ENCODE results near the gene PHACTR1. TPM values are rescaled to one million over a fixed set of nuclear protein-coding genes. Genes with fewer than 3 reads are reported as not detected.

Gene PHACTR1
- total RNA-seq, 1 experiment from 2014 or later, result 5.2 TPM

DNA sequence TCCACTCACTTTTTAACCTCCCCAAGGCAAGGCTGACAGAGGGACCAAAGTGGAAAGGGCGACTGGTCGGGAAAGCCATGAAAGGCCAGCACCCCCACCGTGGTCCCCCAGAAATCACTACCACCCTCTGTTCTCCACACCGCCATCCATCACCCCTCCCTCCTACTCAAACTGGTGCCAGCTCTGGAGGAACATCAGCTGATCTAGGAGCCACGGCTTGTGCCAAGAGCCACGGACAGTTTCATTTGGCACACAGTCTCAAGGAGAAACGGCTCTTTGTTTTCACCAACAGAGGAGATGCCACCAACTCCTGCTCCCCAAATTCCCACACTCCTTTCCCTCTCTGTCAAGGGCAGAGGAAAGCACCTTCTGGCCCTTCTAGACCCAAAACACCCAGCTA is 585.7 kb downstream of the PHACTR1 start:
- no peaks in the 10 kb centered on the region for H3K79me2 ChIP-seq (ENCODE audit: low read length)
- no peaks in the 10 kb centered on the region for H4K20me1 ChIP-seq (ENCODE audit: insufficient read depth, low read depth, low read length)
- H3K36me3 ChIP-seq (ENCODE audit: insufficient read depth, low read length), result peaks cover 12% of the 10 kb centered on the region
- no peak for DNase-seq
- H3K27ac ChIP-seq (ENCODE audit: low read length), result no peak overlapping the region
- H3K9me3 ChIP-seq (ENCODE audit: low read length), result no peaks in the 10 kb centered on the region
- peaks cover 21% of the 10 kb centered on the region for H3K4me1 ChIP-seq (ENCODE audit: low read length)
- H3K9ac ChIP-seq (ENCODE audit: low read length), result no peak overlapping the region
- H3K4me3 ChIP-seq (ENCODE audit: low read length), result no peak overlapping the region
- H3K27me3 ChIP-seq (ENCODE audit: low read length), result no peaks in the 10 kb centered on the region
- H2AFZ ChIP-seq (ENCODE audit: low read length), result no peak overlapping the region
- no peaks in the 10 kb centered on the region for H3K9me2 ChIP-seq (replicated peaks; ENCODE audit: insufficient read depth, low read length)
- H3K4me2 ChIP-seq (ENCODE audit: low read depth, low read length, poor library complexity, severe bottlenecking), result no peak overlapping the region

GRCh38 chr6:13302751-13303667 is 586.4 kb downstream of the PHACTR1 start:
- Histone ChIP-seq H3K27ac (ENCODE audit: low read length) (no peak overlapping the region), H3K36me3 (ENCODE audit: insufficient read depth, low read length) (peaks cover 12% of the 10 kb centered on the region), H3K9me2 (replicated peaks; ENCODE audit: insufficient read depth, low read length) (no peaks in the 10 kb centered on the region), H3K4me3 (ENCODE audit: low read length) (no peak overlapping the region), H3K27me3 (ENCODE audit: low read length) (no peaks in the 10 kb centered on the region), H3K4me2 (ENCODE audit: low read depth, low read length, poor library complexity, severe bottlenecking) (no peak overlapping the region), H3K9ac (ENCODE audit: low read length) (no peak overlapping the region), H4K20me1 (ENCODE audit: insufficient read depth, low read depth, low read length) (no peaks in the 10 kb centered on the region), H2AFZ (ENCODE audit: low read length) (no peak overlapping the region), H3K9me3 (ENCODE audit: low read length) (no peaks in the 10 kb centered on the region), H3K4me1 (ENCODE audit: low read length) (peaks cover 21% of the 10 kb centered on the region), H3K79me2 (ENCODE audit: low read length) (no peaks in the 10 kb centered on the region)
- no peak for DNase-seq

DNA sequence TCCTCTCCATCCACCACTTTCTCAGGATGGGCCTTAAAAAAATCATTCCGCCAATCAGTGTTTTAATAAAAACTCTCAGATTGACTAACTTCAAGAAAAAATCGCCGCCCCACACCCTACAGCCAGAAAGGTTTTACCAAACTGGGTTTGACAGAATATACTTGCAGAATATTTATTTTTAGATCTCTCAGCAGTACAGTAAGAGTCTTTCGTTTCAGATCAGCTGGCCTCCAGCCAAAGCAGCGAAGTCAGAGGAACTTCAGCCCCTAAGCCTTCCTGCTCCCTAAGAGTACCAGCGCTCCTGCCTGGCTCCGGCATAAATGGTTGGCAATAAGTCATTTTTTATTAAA is 587.1 kb downstream of the PHACTR1 start:
- Histone ChIP-seq H3K27ac (ENCODE audit: low read length) (no peak overlapping the region), H3K4me3 (ENCODE audit: low read length) (no peak overlapping the region), H3K79me2 (ENCODE audit: low read length) (no peaks in the 10 kb centered on the region)

DNA sequence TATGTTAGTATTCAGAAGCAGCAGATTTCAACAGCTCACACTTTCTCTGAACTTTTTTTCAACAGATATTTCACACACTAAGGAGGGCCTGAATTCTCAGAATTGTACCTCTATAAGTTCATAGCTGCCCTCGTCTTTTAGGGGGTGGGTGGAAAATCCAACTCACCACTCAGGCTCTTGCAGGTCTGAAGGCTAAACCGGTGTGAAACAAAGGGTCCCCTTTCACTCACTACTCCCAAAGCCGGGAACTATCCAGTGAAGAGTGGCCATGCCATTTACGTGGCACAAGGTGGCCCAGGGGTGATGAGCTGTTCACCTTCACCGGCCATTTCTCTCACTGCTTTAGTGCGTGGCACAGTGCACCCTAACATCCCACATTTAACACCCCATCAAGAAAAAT is 587.5 kb downstream of the PHACTR1 start:
- Histone ChIP-seq H3K36me3 (ENCODE audit: insufficient read depth, low read length) (peaks cover 12% of the 10 kb centered on the region), H4K20me1 (ENCODE audit: insufficient read depth, low read depth, low read length) (no peaks in the 10 kb centered on the region), H3K79me2 (ENCODE audit: low read length) (no peaks in the 10 kb centered on the region), H3K9me2 (replicated peaks; ENCODE audit: insufficient read depth, low read length) (no peaks in the 10 kb centered on the region), H3K4me2 (ENCODE audit: low read depth, low read length, poor library complexity, severe bottlenecking) (no peak overlapping the region), H3K4me3 (ENCODE audit: low read length) (no peak overlapping the region), H2AFZ (ENCODE audit: low read length) (no peak overlapping the region), H3K4me1 (ENCODE audit: low read length) (peaks cover 21% of the 10 kb centered on the region), H3K27ac (ENCODE audit: low read length) (0 out of 2 replicates have a peak overlapping the region, but pooled peaks have one; percentile 17), H3K27me3 (ENCODE audit: low read length) (no peaks in the 10 kb centered on the region), H3K9me3 (ENCODE audit: low read length) (no peaks in the 10 kb centered on the region), H3K9ac (ENCODE audit: low read length) (no peak overlapping the region)
- DNase-seq, result no peak

More for the DNA sequence above, 587.1 kb downstream of the PHACTR1 start:
- Histone ChIP-seq H3K4me1 (ENCODE audit: low read length) (peaks cover 21% of the 10 kb centered on the region), H3K36me3 (ENCODE audit: insufficient read depth, low read length) (peaks cover 12% of the 10 kb centered on the region), H3K4me2 (ENCODE audit: low read depth, low read length, poor library complexity, severe bottlenecking) (no peak overlapping the region), H3K9ac (ENCODE audit: low read length) (no peak overlapping the region), H3K27me3 (ENCODE audit: low read length) (no peaks in the 10 kb centered on the region), H3K9me3 (ENCODE audit: low read length) (no peaks in the 10 kb centered on the region), H2AFZ (ENCODE audit: low read length) (no peak overlapping the region), H3K9me2 (replicated peaks; ENCODE audit: insufficient read depth, low read length) (no peaks in the 10 kb centered on the region), H4K20me1 (ENCODE audit: insufficient read depth, low read depth, low read length) (no peaks in the 10 kb centered on the region)
- DNase-seq, result no peak

- no peaks in the 10 kb centered on the region for H3K27me3 ChIP-seq (ENCODE audit: low read length)
- H3K4me2 ChIP-seq (ENCODE audit: low read depth, low read length, poor library complexity, severe bottlenecking), result peak overlapping the region; percentile 18
- H2AFZ ChIP-seq (ENCODE audit: low read length), result no peak overlapping the region
- peaks cover 21% of the 10 kb centered on the region for H3K4me1 ChIP-seq (ENCODE audit: low read length)
- no peaks in the 10 kb centered on the region for H3K79me2 ChIP-seq (ENCODE audit: low read length)
- H3K36me3 ChIP-seq (ENCODE audit: insufficient read depth, low read length), result peaks cover 12% of the 10 kb centered on the region
- 0 out of 2 replicates have a peak overlapping the region, but pooled peaks have one; percentile 17 for H3K27ac ChIP-seq (ENCODE audit: low read length)
- H4K20me1 ChIP-seq (ENCODE audit: insufficient read depth, low read depth, low read length), result no peaks in the 10 kb centered on the region
- H3K9ac ChIP-seq (ENCODE audit: low read length), result no peak overlapping the region
- H3K9me2 ChIP-seq (replicated peaks; ENCODE audit: insufficient read depth, low read length), result no peaks in the 10 kb centered on the region
- H3K4me3 ChIP-seq (ENCODE audit: low read length), result no peak overlapping the region
- peak; percentile 51 for DNase-seq
- H3K9me3 ChIP-seq (ENCODE audit: low read length), result no peaks in the 10 kb centered on the region
Measured at GRCh38 chr6:13304580-13305260, 588.2 kb downstream of the PHACTR1 start.

DNA sequence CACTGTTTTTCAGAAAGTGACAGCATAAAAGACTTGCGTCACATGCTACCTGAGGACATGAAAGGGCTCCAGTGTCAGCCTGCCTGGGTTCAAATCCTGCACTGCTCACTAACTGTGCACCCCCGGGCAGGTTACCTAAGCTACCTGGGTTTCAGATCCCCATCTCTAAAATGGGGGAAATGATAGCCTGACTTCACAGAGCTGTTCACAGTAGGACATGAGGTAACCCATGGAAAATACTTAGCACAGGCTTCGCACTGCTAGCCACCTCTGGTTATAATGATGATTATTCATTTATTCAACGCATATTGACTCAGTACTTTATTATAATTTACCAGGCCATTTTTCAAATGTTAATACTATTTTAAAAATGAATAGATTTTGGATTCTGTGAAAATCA is 588.7 kb downstream of the PHACTR1 start:
- Histone ChIP-seq H2AFZ (ENCODE audit: low read length) (no peak overlapping the region), H3K27ac (ENCODE audit: low read length) (no peak overlapping the region)

GRCh38 chr6:13305791-13306190 is 589.2 kb downstream of the PHACTR1 start:
- Histone ChIP-seq H3K9me2 (replicated peaks; ENCODE audit: insufficient read depth, low read length) (no peaks in the 10 kb centered on the region), H3K9ac (ENCODE audit: low read length) (no peak overlapping the region), H3K4me2 (ENCODE audit: low read depth, low read length, poor library complexity, severe bottlenecking) (no peak overlapping the region), H3K79me2 (ENCODE audit: low read length) (no peaks in the 10 kb centered on the region), H4K20me1 (ENCODE audit: insufficient read depth, low read depth, low read length) (no peaks in the 10 kb centered on the region), H2AFZ (ENCODE audit: low read length) (no peak overlapping the region), H3K4me1 (ENCODE audit: low read length) (peaks cover 21% of the 10 kb centered on the region), H3K27me3 (ENCODE audit: low read length) (no peaks in the 10 kb centered on the region), H3K36me3 (ENCODE audit: insufficient read depth, low read length) (peaks cover 12% of the 10 kb centered on the region), H3K27ac (ENCODE audit: low read length) (no peak overlapping the region), H3K9me3 (ENCODE audit: low read length) (no peaks in the 10 kb centered on the region), H3K4me3 (ENCODE audit: low read length) (no peak overlapping the region)
- DNase-seq, result no peak

More for the DNA sequence above, 588.7 kb downstream of the PHACTR1 start:
- Histone ChIP-seq H3K27me3 (ENCODE audit: low read length) (no peaks in the 10 kb centered on the region), H3K79me2 (ENCODE audit: low read length) (no peaks in the 10 kb centered on the region), H3K4me3 (ENCODE audit: low read length) (no peak overlapping the region), H3K4me1 (ENCODE audit: low read length) (peaks cover 21% of the 10 kb centered on the region), H3K9me3 (ENCODE audit: low read length) (no peaks in the 10 kb centered on the region), H3K4me2 (ENCODE audit: low read depth, low read length, poor library complexity, severe bottlenecking) (peak overlapping the region; percentile 18), H3K9me2 (replicated peaks; ENCODE audit: insufficient read depth, low read length) (no peaks in the 10 kb centered on the region), H4K20me1 (ENCODE audit: insufficient read depth, low read depth, low read length) (no peaks in the 10 kb centered on the region), H3K36me3 (ENCODE audit: insufficient read depth, low read length) (peaks cover 12% of the 10 kb centered on the region), H3K9ac (ENCODE audit: low read length) (no peak overlapping the region)
- DNase-seq, result no peak

- Histone ChIP-seq H3K27me3 (ENCODE audit: low read length) (no peaks in the 10 kb centered on the region), H3K4me1 (ENCODE audit: low read length) (peaks cover 21% of the 10 kb centered on the region), H3K9ac (ENCODE audit: low read length) (no peak overlapping the region), H3K9me3 (ENCODE audit: low read length) (no peaks in the 10 kb centered on the region), H4K20me1 (ENCODE audit: insufficient read depth, low read depth, low read length) (no peaks in the 10 kb centered on the region), H2AFZ (ENCODE audit: low read length) (no peak overlapping the region), H3K27ac (ENCODE audit: low read length) (no peak overlapping the region), H3K9me2 (replicated peaks; ENCODE audit: insufficient read depth, low read length) (no peaks in the 10 kb centered on the region), H3K4me3 (ENCODE audit: low read length) (no peak overlapping the region), H3K4me2 (ENCODE audit: low read depth, low read length, poor library complexity, severe bottlenecking) (no peak overlapping the region), H3K79me2 (ENCODE audit: low read length) (no peaks in the 10 kb centered on the region), H3K36me3 (ENCODE audit: insufficient read depth, low read length) (peaks cover 19% of the 10 kb centered on the region)
- no peak for DNase-seq
Measured at GRCh38 chr6:13307508-13307995, 591.0 kb downstream of the PHACTR1 start.
